ENCODE data around the gene KIAA1755. TPM values are rescaled to one million over a fixed set of nuclear protein-coding genes. Genes with fewer than 3 reads are reported as not detected.
"Not testable (repeated sequence)": the region's sequence is repeated elsewhere in the genome, so short reads cannot be mapped to it uniquely, and the experiment has no call there.

KIAA1755 gene
- total RNA-seq, 2 donors from 2014 or later = 0.78 to 0.99 TPM

DNA sequence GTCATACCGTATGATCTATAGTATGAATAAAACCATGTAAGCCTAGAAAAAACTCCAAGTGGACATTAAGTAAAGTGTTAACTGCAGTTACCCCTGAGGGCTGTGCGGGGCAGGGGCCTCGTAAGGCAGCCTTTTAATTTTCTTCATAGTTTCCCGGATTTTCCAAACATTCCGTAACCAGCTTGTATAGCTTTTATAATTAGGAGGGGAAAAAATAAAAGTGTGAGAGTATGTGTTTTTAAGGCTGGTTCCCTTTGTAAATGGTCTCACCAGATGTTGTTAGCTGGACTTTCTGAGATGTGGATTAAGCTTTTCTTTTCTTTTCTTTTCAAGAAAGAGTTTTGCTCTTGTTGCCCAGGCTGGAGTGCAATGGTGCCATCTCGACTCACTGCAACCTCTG, 7.0 kb downstream of the KIAA1755 start:
- ATAC-seq (no peak), DNase-seq (no peak)
- H3K4me3 ChIP-seq = no peak overlapping the region
- TF ChIP-seq POLR2A (IDR thresholded peaks at IDR 0.05) = no peak
- TF ChIP-seq, protein P1, sequence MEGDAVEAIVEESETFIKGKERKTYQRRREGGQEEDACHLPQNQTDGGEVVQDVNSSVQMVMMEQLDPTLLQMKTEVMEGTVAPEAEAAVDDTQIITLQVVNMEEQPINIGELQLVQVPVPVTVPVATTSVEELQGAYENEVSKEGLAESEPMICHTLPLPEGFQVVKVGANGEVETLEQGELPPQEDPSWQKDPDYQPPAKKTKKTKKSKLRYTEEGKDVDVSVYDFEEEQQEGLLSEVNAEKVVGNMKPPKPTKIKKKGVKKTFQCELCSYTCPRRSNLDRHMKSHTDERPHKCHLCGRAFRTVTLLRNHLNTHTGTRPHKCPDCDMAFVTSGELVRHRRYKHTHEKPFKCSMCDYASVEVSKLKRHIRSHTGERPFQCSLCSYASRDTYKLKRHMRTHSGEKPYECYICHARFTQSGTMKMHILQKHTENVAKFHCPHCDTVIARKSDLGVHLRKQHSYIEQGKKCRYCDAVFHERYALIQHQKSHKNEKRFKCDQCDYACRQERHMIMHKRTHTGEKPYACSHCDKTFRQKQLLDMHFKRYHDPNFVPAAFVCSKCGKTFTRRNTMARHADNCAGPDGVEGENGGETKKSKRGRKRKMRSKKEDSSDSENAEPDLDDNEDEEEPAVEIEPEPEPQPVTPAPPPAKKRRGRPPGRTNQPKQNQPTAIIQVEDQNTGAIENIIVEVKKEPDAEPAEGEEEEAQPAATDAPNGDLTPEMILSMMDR (IDR thresholded peaks at IDR 0.05) = no peak
- H3K36me3 ChIP-seq (replicated peaks in 1 of 2; ENCODE audit: insufficient read depth in 1 of 2, low read depth in 2 of 2) = no peaks in the 10 kb centered on the region
- no peaks in the 10 kb centered on the region for H3K9me3 ChIP-seq
- intact Hi-C loops (cut with DNase I) = no loop called here
- no peaks in the 10 kb centered on the region for H3K27me3 ChIP-seq
- H3K4me1 ChIP-seq = no peaks in the 10 kb centered on the region
- whole genome bisulfite sequencing, 2 donors = 72 to 78% methylated on average over 6 of the region's 6 CpGs
- H3K27ac ChIP-seq = no peak overlapping the region

DNA sequence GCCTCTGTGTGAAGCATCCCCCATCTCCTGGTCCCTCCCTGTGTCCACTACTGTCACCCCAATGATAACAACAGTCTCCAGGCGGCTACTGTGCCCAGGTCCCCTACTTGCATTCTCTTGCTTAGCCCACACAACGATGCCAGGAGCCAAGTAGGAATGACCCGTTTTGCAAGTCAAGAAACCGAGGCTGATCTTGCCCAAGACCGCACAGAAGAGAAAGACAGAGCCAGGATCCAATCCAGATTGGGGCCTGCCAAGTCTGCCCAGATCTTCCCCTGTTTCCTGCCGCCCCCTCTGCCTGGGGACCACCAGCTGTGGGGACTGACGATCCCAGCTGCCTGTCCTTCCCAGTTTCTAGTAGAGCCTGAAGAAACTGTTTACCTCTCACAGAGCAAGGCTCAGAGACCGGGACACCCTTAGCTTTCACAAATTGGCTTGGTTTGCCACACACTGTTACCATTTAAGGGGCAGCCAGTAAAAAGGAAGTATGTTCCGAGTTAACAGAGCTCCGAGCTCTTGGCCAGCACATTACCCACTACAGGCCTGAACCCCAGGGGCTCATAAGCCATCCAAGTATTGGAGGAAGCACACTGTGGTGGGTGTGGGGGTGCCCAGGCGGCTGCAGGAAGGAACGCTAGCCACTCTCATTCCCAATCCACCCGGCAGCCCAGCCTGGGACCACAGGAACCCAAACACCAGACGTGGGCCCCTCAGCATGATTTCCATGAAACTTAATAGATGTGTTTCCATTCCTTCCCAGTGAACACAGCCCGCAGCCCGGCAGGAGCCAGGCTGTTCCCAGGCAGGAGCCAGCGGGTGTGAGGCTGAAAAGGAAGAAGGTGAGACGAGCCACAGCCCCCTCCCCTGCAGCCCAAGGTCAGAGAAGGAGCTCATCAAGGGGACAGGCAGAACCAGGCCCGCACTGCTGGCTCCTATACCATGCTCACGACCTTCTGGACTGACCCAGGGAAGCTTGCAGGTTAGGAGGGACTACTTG, 7.9 kb downstream of the KIAA1755 start:
- H3K27ac ChIP-seq = no peak overlapping the region
- intact Hi-C loops (cut with DNase I) = no loop called here
- no peaks in the 10 kb centered on the region for H3K27me3 ChIP-seq
- TF ChIP-seq POLR2A (IDR thresholded peaks at IDR 0.05) = no peak
- TF ChIP-seq, protein P1 (IDR thresholded peaks at IDR 0.05) = no peak
- H3K4me3 ChIP-seq = no peak overlapping the region
- ATAC-seq = no peak
- 47 to 58% methylated on average over 18 to 20 of the region's 20 CpGs for WGBS, 2 donors
- H3K9me3 ChIP-seq = no peaks in the 10 kb centered on the region
- H3K36me3 ChIP-seq (replicated peaks in 1 of 2; ENCODE audit: insufficient read depth in 1 of 2, low read depth in 2 of 2) = no peaks in the 10 kb centered on the region
- no peaks in the 10 kb centered on the region for H3K4me1 ChIP-seq
- no peak for DNase-seq

DNA sequence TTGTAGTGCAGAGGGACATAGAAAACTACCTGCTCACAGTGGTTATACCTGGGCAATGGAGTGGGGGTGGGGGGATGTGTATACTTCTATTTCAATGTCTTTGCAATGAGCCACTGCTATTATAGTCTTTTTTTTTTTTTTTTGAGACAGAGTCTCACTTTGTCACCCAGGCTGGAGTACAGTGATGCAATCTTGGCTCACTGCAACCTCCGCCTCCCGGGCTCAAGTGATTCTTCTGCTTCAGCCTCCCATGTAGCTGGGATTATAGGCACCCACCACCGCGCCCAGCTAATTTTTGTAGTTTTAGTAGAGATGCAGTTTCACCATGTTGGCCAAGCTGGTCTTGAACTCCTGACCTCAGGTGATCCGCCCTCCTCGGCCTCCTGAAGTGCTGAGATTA, 9.1 kb downstream of the KIAA1755 start:
- intact Hi-C loops (cut with DNase I); H3K27ac ChIP-seq: not testable (repeated sequence)
- 74 to 97% methylated on average over 6 of the region's 6 CpGs for WGBS, 2 donors

DNA sequence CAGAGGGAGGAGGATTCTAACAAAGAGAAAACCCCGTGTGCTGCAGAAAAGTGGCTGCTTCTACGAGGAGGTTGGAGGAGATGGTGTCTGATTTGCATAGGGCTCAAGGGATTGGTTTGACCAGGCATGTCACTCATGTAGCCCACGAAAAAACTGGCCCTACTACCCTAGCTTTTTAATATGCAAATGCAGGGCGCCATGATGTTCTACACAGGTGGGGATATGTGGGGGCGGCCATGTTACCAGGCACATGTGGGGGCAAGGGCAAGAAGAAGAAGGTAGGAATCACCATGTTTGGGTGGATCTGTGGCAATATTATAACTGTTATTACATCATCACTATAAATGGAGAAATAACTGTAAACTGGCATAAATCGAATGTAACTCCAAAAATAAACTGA, 9.9 kb downstream of the KIAA1755 start:
- DNase-seq (no peak), ATAC-seq (no peak)
- no peaks in the 10 kb centered on the region for H3K27me3 ChIP-seq
- intact Hi-C loops (cut with DNase I) = no loop called here
- H3K9me3 ChIP-seq = no peaks in the 10 kb centered on the region
- H3K27ac ChIP-seq = no peak overlapping the region
- no peak for TF ChIP-seq POLR2A (IDR thresholded peaks at IDR 0.05)
- TF ChIP-seq, protein P1 (IDR thresholded peaks at IDR 0.05) = no peak
- H3K4me3 ChIP-seq = no peak overlapping the region
- 56 to 73% methylated on average over 6 of the region's 6 CpGs for WGBS, 2 donors
- H3K36me3 ChIP-seq (replicated peaks in 1 of 2; ENCODE audit: insufficient read depth in 1 of 2, low read depth in 2 of 2) = no peaks in the 10 kb centered on the region
- no peaks in the 10 kb centered on the region for H3K4me1 ChIP-seq

More for the DNA sequence above, 9.1 kb downstream of the KIAA1755 start:
- not testable (repeated sequence) for H3K27me3 ChIP-seq; H3K36me3 ChIP-seq (replicated peaks in 1 of 2; ENCODE audit: insufficient read depth in 1 of 2, low read depth in 2 of 2); H3K9me3 ChIP-seq; H3K4me3 ChIP-seq; ATAC-seq; H3K4me1 ChIP-seq; DNase-seq

DNA sequence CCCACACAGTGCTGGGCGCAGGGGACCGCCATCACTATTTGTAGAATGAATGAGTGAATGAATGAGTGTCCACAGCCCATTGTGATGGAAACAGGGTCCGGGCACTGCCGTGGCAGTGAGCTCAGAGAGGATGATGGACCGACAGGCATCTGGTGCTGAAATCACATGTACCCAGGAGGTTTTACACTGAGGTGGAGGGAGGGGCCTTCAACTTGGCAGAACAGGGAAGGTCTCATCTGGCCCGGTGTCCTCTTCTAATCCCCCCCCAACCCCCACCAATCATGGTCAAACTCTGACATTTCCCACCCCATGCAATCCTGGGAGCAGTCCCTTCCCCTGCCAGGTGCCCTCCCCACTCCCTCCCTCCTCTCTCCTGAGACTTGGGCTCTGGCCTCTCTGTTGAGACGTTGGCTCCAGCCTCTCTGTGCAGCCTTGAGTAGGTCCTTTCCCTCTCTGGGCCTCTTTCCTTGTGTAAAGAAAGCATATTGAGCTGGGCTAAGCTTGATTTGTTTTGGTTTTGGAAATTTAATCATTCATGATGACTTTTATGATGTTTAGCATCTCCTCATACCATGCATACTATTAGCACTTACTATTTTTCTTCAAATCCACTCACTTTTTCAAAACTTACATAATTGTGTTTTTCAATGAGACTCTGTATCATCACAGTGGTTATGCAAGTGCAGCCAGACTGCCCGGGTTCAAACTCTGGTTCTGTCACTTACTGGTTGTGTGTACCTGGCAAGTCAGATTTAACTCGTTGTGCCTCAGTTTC, 10.8 kb downstream of the KIAA1755 start:
- Histone ChIP-seq H3K27me3 (no peaks in the 10 kb centered on the region), H3K36me3 (replicated peaks in 1 of 2; ENCODE audit: insufficient read depth in 1 of 2, low read depth in 2 of 2) (no peaks in the 10 kb centered on the region), H3K4me3 (no peak overlapping the region), H3K27ac (no peak overlapping the region), H3K9me3 (no peaks in the 10 kb centered on the region), H3K4me1 (no peaks in the 10 kb centered on the region)
- ATAC-seq (no peak), DNase-seq (no peak)
- TF ChIP-seq POLR2A (IDR thresholded peaks at IDR 0.05) = no peak
- TF ChIP-seq, protein P1 (IDR thresholded peaks at IDR 0.05) = no peak
- intact Hi-C loops (cut with DNase I) = no loop called here
- WGBS, 2 donors = 58 to 65% methylated on average over 9 of the region's 9 CpGs

Data from body of pancreas (tissue), 4 donors.